MCF 10A (cell line): ENCODE data around the gene RCAN3. TPM values are rescaled to one million over a fixed set of nuclear protein-coding genes. Genes with fewer than 3 reads are reported as not detected.

ENCODE experiments used
- BruUV-seq: library from RNA; stranded (reverse); fragments of 400-500 nt; replicated peaks from 2 replicates; lab custom pipeline; 2021; lab: Mats Ljungman, UMichigan
- CTCF ChIA-PET: fragments of 300-600 bp; sonication (Branson Sonifier 250); formaldehyde crosslinking; extraction: SDS; loops from one replicate; lab custom pipeline; 2021; ENCODE audit warnings: antibody characterized with exemption, inconsistent platforms; lab: Yijun Ruan, JAX
- POLR2A ChIA-PET: fragments of 300-600, 350-650 bp; sonication (Branson Sonifier 250); formaldehyde crosslinking; extraction: SDS; loops from one replicate; lab custom pipeline; 2020; ENCODE audit warnings: antibody characterized with exemption, inconsistent platforms; lab: Yijun Ruan, JAX
- DNase-seq: peaks from one replicate; pipeline ENCODE4 v3.0.0-alpha.2; 2018; ENCODE audit not compliant: unreplicated experiment
- H3K27ac Mint-ChIP-seq: one replicate; pipeline ENCODE4 v1.8.0; 2022; ENCODE audit warnings: mild to moderate bottlenecking, low read depth, mixed read lengths; ENCODE audit not compliant: unreplicated experiment
- H3K27me3 Mint-ChIP-seq: one replicate; pipeline ENCODE4 v1.8.0; 2022; ENCODE audit warnings: mixed read lengths; ENCODE audit not compliant: insufficient read depth, unreplicated experiment
- H3K36me3 Mint-ChIP-seq: one replicate; pipeline ENCODE4 v1.8.0; 2022; ENCODE audit warnings: mild to moderate bottlenecking, moderate library complexity, mixed read lengths; ENCODE audit not compliant: insufficient read depth, unreplicated experiment
- H3K4me1 Mint-ChIP-seq: one replicate; pipeline ENCODE4 v1.8.0; 2022; ENCODE audit warnings: mixed read lengths; ENCODE audit not compliant: insufficient read depth, unreplicated experiment
- H3K4me3 Mint-ChIP-seq: one replicate; pipeline ENCODE4 v1.8.0; 2022; ENCODE audit warnings: mild to moderate bottlenecking, moderate library complexity, mixed read lengths; ENCODE audit not compliant: unreplicated experiment
- H3K9me3 Mint-ChIP-seq: one replicate; pipeline ENCODE4 v1.8.0; 2022; ENCODE audit warnings: mixed read lengths; ENCODE audit not compliant: unreplicated experiment
- CTCF ChIP-seq: fragments of 200-600 bp; IDR thresholded peaks from one replicate; pipeline ENCODE4 v1.8.0; 2022; ENCODE audit warnings: antibody characterized with exemption, mild to moderate bottlenecking; ENCODE audit not compliant: unreplicated experiment
- intact Hi-C: fragments of 100-400 bp; cut with micrococcal nuclease; formaldehyde crosslinking; loops from 2 replicates; pipeline ENCODE4 v1.14.1; 2022
- total RNA-seq: library from RNA; stranded (reverse); gene quantifications from 2 replicates; pipeline ENCODE4 v1.2.3, GENCODE V29; 2022

The RCAN3 gene
- total RNA-seq, 1 experiment from 2014 or later: 6.1 TPM

DNA sequence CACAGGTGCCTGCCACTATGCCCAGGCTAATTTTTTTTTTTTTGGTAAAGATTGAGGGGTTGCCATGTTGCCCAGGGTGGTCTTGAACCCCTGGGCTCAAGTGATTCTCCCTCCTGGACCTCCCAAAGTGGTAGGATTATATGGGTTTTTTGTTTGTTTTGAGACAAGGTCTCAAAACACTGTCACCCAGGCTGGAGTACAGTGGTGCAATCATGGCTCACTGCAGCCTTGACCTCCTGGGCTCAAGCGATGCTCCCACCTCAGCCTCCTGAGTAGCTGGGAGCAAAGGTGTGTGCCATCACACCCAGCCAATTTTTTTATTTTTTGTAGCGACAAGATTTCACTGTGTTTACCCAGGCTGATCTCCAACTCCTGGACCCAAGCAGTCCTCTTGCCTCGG lies 8.9 kb upstream of the RCAN3 start:
- Mint-ChIP-seq H3K36me3 (no peaks in the 10 kb centered on the region), H3K9me3 (no peaks in the 10 kb centered on the region), H3K27me3 (peaks cover 11% of the 10 kb centered on the region), H3K4me3 (no peak overlapping the region), H3K27ac (no peak overlapping the region), H3K4me1 (peaks cover 5% of the 10 kb centered on the region)
- ChIA-PET POLR2A (interaction anchor here (0.6 to 1.1 kb wide), 2 partner anchors 8 to 18 kb away, joined by 3 read pairs; no protein-coding TSS in a partner anchor), CTCF (interaction anchor here (0.6 kb wide), 1 partner anchor 47 kb away, joined by 3 read pairs; no protein-coding TSS in a partner anchor)
- TF ChIP-seq CTCF: no peak
- no TSS peak for BruUV-seq
- DNase-seq: no peak
- intact Hi-C loops: no loop called here

GRCh38 chr1:24498589-24498988 lies 4.0 kb upstream of the RCAN3 start:
- CTCF ChIA-PET: no interaction called here
- intact Hi-C loops: no loop called here
- DNase-seq: no peak
- H3K36me3 Mint-ChIP-seq: peaks cover 7% of the 10 kb centered on the region
- no peak for TF ChIP-seq CTCF
- no peaks in the 10 kb centered on the region for H3K9me3 Mint-ChIP-seq
- H3K27me3 Mint-ChIP-seq: no peaks in the 10 kb centered on the region
- no peak overlapping the region for H3K4me3 Mint-ChIP-seq
- H3K27ac Mint-ChIP-seq: no peak overlapping the region
- BruUV-seq: no TSS peak
- H3K4me1 Mint-ChIP-seq: peaks cover 6% of the 10 kb centered on the region
- POLR2A ChIA-PET: no interaction called here

GRCh38 chr1:24500448-24501048 lies 2.1 kb upstream of the RCAN3 start:
- intact Hi-C loops: loop anchor here (5.0 kb wide), 1 partner anchor 83 kb away; the partner anchor contains the start of gene NIPAL3
- Mint-ChIP-seq H3K36me3 (peaks cover 7% of the 10 kb centered on the region), H3K4me1 (peaks cover 11% of the 10 kb centered on the region), H3K9me3 (no peaks in the 10 kb centered on the region), H3K27ac (no peak overlapping the region), H3K27me3 (no peaks in the 10 kb centered on the region), H3K4me3 (no peak overlapping the region)
- no peak for TF ChIP-seq CTCF
- no peak for DNase-seq
- POLR2A ChIA-PET: interaction anchor here (0.7 to 1.6 kb wide), 2 partner anchors 10 to 148 kb away, joined by 3 read pairs; no protein-coding TSS in a partner anchor
- BruUV-seq: no TSS peak
- CTCF ChIA-PET: interaction anchor here (0.6 to 1.0 kb wide), 3 partner anchors 9 to 109 kb away, joined by 3 to 5 read pairs (median 4); no protein-coding TSS in a partner anchor

- H3K9me3 Mint-ChIP-seq: no peaks in the 10 kb centered on the region
- intact Hi-C loops: loop anchor here (5.0 kb wide), 1 partner anchor 84 kb away; the partner anchor contains the start of gene NIPAL3
- no peaks in the 10 kb centered on the region for H3K27me3 Mint-ChIP-seq
- BruUV-seq: no TSS peak
- peaks cover 11% of the 10 kb centered on the region for H3K4me1 Mint-ChIP-seq
- TF ChIP-seq CTCF: no peak
- peak overlapping the region; percentile 59 for H3K27ac Mint-ChIP-seq
- ChIA-PET CTCF (interaction anchor here (0.6 to 1.0 kb wide), 6 partner anchors 10 to 752 kb away, joined by 3 to 4 read pairs (median 3); no protein-coding TSS in a partner anchor), POLR2A (interaction anchor here (0.6 to 5.2 kb wide), 13 partner anchors 8 to 1430 kb away, joined by 3 to 70 read pairs (median 5); partner anchors contain the start of genes NIPAL3 and STPG1)
- DNase-seq: peak; percentile 25
- peaks cover 7% of the 10 kb centered on the region for H3K36me3 Mint-ChIP-seq
- peak overlapping the region; percentile 76 for H3K4me3 Mint-ChIP-seq
These were observed 1.1 kb upstream of the RCAN3 start for GRCh38 chr1:24501371-24502064.
